ENCODE data around the gene EEF1AKMT3.

The EEF1AKMT3 gene

GRCh38 chr12:57826400-57826799 lies 54.0 kb downstream of the EEF1AKMT3 start:
- no peaks in the 10 kb centered on the region for H3K36me3 ChIP-seq (ENCODE audit: control insufficient read depth, insufficient read depth, low read length)
- H3K4me2 ChIP-seq (ENCODE audit: low read length) = no peak overlapping the region
- no peak overlapping the region for H3K4me3 ChIP-seq (ENCODE audit: low read depth, low read length)
- no peak overlapping the region for H3K27ac ChIP-seq
- no peak overlapping the region for H2AFZ ChIP-seq
- H3K9me3 ChIP-seq (ENCODE audit: control insufficient read depth, low read length) = no peaks in the 10 kb centered on the region
- H3K27me3 ChIP-seq (ENCODE audit: control insufficient read depth, insufficient read depth, low read length) = no peaks in the 10 kb centered on the region
- TF ChIP-seq, protein P1, sequence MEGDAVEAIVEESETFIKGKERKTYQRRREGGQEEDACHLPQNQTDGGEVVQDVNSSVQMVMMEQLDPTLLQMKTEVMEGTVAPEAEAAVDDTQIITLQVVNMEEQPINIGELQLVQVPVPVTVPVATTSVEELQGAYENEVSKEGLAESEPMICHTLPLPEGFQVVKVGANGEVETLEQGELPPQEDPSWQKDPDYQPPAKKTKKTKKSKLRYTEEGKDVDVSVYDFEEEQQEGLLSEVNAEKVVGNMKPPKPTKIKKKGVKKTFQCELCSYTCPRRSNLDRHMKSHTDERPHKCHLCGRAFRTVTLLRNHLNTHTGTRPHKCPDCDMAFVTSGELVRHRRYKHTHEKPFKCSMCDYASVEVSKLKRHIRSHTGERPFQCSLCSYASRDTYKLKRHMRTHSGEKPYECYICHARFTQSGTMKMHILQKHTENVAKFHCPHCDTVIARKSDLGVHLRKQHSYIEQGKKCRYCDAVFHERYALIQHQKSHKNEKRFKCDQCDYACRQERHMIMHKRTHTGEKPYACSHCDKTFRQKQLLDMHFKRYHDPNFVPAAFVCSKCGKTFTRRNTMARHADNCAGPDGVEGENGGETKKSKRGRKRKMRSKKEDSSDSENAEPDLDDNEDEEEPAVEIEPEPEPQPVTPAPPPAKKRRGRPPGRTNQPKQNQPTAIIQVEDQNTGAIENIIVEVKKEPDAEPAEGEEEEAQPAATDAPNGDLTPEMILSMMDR (IDR thresholded peaks at IDR 0.05) = no peak
- peaks cover 56% of the 10 kb centered on the region for H3K79me2 ChIP-seq
- no peak overlapping the region for H3K9ac ChIP-seq
- peaks cover 3% of the 10 kb centered on the region for H3K4me1 ChIP-seq

DNA sequence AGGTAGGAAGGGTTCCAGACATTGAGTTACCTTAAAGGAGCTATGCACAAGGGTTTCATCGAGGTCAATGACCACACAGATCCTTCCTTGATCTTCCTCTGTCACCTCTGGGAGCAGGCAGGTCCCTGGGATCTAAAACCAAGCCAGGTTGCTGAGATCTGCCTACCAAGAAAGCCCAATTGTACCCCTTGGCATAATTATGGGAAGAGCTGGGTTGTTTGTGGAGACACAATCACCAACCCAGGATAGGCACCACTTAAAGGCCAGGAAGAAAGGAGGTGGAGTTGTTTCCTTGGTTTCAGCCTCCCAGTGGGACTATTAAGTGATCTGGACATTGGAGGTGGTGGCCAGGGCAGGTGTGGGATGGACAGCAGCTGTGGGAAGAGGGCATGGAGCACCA lies 54.6 kb downstream of the EEF1AKMT3 start:
- Histone ChIP-seq H2AFZ (no peak overlapping the region), H3K79me2 (peaks cover 61% of the 10 kb centered on the region), H3K27me3 (ENCODE audit: control insufficient read depth, insufficient read depth, low read length) (no peaks in the 10 kb centered on the region), H3K4me2 (ENCODE audit: low read length) (no peak overlapping the region), H3K27ac (no peak overlapping the region), H3K4me3 (ENCODE audit: low read depth, low read length) (no peak overlapping the region), H3K4me1 (peaks cover 9% of the 10 kb centered on the region), H3K9me3 (ENCODE audit: control insufficient read depth, low read length) (no peaks in the 10 kb centered on the region), H3K9ac (no peak overlapping the region), H3K36me3 (ENCODE audit: control insufficient read depth, insufficient read depth, low read length) (no peaks in the 10 kb centered on the region)
- TF ChIP-seq, protein P1 (IDR thresholded peaks at IDR 0.05) = no peak

GRCh38 chr12:57829025-57829777 lies 56.8 kb downstream of the EEF1AKMT3 start:
- H3K4me3 ChIP-seq (ENCODE audit: low read depth, low read length) = no peak overlapping the region
- no peaks in the 10 kb centered on the region for H3K9me3 ChIP-seq (ENCODE audit: control insufficient read depth, low read length)
- peaks cover 78% of the 10 kb centered on the region for H3K79me2 ChIP-seq
- H3K27me3 ChIP-seq (ENCODE audit: control insufficient read depth, insufficient read depth, low read length) = no peaks in the 10 kb centered on the region
- no peak overlapping the region for H3K4me2 ChIP-seq (ENCODE audit: low read length)
- no peak overlapping the region for H2AFZ ChIP-seq
- TF ChIP-seq, protein P1 (IDR thresholded peaks at IDR 0.05) = no peak
- H3K27ac ChIP-seq = no peak overlapping the region
- H3K36me3 ChIP-seq (ENCODE audit: control insufficient read depth, insufficient read depth, low read length) = no peaks in the 10 kb centered on the region
- peaks cover 27% of the 10 kb centered on the region for H3K4me1 ChIP-seq
- no peak overlapping the region for H3K9ac ChIP-seq

DNA sequence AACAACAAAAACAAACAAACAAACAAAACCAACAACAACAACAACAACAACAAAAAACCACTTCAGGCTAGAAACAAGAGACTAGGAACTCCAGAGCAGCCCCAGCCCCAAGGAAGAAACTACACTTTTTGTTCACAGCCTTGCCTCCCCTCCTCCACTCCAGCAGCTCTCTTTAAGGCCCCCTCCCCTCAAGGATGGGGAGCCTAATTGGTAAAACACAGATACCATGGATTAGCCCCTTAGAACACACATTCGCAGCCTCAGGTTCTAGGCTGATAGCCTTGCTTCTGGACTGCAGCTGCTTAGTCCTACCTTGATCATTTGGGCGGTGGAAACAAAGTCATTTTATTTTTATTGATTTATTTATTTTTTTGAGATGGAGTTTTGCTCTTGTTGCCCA lies 58.0 kb downstream of the EEF1AKMT3 start:
- peaks cover 32% of the 10 kb centered on the region for H3K4me1 ChIP-seq
- H3K79me2 ChIP-seq = peaks cover 82% of the 10 kb centered on the region

More for the DNA sequence above, 58.0 kb downstream of the EEF1AKMT3 start:
- Histone ChIP-seq H3K27me3 (ENCODE audit: control insufficient read depth, insufficient read depth, low read length) (no peaks in the 10 kb centered on the region), H3K9ac (no peak overlapping the region), H3K36me3 (ENCODE audit: control insufficient read depth, insufficient read depth, low read length) (no peaks in the 10 kb centered on the region), H2AFZ (no peak overlapping the region), H3K9me3 (ENCODE audit: control insufficient read depth, low read length) (no peaks in the 10 kb centered on the region), H3K4me3 (ENCODE audit: low read depth, low read length) (no peak overlapping the region), H3K27ac (no peak overlapping the region), H3K4me2 (ENCODE audit: low read length) (no peak overlapping the region)
- TF ChIP-seq, protein P1 (IDR thresholded peaks at IDR 0.05) = no peak

Measured in parathyroid adenoma (tissue), 2 donors.